Measurements from ENCODE around the gene RDH5. TPM values are rescaled to one million over a fixed set of nuclear protein-coding genes. Genes with fewer than 3 reads are reported as not detected.

The RDH5 gene
- total RNA-seq, 1 donor from 2014 or later = 5.8 TPM

DNA sequence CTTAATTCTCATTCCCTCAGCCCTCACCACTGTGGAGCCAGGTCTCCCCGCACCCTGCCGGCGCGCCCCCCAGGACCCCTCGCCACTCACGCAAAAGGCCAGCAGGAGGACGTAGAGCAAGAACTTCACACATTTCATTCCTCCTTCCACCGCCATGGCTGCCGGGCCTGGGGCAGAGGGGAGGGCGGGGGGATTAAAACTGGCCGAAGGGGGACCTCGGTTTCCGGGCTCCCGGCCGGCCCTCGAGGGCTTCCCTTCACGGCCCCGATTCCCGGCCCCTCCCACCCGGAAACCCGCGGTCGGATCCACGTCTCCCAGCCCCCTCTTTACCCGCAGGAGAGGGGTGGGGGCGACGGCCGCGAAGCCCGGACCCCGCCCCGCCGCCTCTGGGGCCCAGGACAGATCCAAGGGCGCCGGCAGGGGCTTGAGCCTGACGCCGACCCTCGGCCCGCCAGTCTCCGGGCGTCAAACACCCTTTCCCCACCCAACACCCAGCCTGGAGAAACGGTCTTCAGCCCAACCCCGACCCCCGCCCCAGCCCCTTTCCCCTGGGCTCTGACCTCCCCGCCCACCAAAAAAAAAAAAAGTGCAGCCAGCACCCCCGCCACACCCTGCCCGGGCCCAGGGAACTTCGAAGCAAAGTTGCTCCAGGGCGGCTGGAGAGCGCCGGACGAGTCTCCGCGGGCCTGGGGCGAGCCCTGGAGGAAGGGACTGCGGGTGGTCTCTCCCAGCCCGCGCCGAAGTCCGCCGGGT lies 8.2 kb downstream of the RDH5 start:
- peak; percentile 88 for DNase-seq (ENCODE audit: low spot score)

DNA sequence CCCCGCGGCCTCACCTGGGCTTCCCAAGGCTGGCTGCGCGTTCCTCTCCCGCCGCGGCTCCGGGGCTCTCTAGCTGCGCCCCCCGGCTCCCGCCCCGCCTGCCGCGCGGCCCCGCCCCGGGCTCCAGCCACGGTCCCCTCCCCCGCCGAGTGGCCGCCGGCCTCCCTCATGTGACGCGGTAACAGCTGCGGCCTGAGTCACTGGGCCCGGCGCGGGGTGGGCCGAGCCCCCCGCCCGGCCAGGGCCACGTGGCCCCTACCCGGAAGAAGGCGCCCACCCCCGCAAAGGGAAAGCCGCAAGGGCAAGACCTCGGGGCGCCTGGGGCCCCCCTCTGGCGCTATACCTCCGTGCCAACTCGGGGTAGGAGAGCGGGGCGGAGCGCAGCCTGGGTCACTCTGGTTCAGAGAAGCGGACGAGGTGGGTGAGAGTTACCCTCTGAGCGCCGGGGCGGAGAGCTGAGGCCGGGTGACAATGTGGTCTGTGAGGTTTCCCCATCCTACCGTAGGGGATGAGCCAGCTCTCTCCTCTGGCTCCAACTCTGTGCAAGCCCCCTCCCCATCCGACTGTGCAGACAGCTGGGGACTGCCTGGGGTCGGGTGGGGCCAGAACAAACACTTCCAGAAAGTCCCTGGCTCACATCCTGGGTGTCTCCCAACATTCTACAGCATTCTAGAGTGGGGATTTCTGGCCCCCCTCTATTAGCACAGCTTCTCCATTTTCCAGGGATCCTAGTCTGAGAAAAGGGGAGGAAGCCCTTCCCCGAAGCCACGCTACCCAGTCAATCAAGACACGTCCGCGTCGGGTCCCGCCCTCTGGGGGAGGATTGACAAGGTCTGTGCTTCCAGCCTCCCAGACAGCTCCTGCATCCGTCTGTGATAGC lies 9.0 kb downstream of the RDH5 start, which contains the start of gene CD63:
TSS of gene CD63 (minus strand) at position 71 of the 880 bp plus-strand sequence. CDS start 668 bp downstream, outside the sequence.
- peak; percentile 95 for DNase-seq (ENCODE audit: low spot score)

DNA sequence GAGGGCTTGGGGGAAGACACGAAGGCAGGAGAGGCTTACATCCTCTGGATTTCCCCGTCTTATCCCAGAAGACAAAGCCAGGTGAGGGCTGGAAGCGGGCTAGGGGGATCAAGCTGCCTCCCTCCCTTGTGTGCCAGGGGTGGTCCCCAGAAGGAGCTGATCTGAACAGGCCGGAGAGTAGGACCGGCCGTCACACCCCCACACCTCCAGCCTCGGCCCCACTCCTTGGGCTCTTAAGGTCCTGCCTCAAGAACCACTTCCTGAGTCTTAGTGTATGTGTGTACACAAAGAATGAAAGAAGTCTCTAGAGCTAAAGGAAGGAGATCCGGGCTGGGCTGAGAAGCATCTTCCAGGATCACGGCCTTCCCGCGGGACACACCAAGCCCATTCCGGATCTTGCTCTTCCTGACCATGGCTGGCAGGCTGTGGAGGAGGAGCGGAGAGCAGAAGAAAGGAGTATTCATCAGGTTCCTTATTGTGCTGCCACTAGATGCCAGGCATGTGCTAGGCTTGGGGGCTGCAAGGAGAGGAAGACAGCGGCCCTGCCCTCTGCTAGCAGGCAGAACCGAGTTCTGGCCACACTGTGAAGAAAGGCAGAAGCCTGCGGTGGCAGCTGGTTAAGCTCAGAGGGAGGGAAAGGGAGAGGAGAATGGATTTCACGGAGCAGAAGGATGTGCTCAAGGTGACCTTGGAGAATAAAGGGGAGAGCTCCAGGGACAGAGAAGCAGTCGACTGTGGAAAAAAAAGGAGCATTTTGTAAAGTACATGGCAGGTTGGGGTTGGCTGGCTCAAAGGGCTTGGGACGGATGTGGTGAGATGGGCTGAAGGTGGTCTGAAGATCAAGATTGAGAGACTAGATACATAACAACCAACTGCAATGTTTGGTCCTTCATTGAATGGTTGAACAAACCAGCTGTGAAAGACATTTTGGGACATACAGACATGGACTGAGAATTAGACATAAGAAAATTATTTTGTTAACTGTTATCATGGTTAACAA lies 9.9 kb downstream of the RDH5 start:
- no peak for DNase-seq (ENCODE audit: low spot score)

DNA sequence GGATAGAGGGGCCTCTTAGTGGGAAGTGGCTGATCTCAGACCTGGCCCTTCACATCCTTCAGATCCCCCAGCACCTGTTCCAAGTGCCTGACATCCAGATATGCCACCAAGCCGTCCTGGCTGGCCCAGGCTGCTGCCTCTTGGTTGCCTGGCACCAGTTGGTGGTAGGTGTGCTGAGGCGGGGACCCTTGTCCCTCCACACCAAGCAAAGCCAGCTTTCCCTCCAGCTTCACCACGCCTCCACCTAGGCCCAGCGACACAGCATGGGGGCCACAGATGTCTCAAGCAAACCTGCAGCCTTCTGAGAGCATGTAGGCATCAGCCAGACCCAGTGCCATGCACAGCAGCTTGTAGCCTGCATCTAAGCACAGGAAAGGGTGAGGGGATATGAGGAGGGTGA lies 12.1 kb downstream of the RDH5 start:
- DNase-seq (ENCODE audit: low spot score) = no peak

DNA sequence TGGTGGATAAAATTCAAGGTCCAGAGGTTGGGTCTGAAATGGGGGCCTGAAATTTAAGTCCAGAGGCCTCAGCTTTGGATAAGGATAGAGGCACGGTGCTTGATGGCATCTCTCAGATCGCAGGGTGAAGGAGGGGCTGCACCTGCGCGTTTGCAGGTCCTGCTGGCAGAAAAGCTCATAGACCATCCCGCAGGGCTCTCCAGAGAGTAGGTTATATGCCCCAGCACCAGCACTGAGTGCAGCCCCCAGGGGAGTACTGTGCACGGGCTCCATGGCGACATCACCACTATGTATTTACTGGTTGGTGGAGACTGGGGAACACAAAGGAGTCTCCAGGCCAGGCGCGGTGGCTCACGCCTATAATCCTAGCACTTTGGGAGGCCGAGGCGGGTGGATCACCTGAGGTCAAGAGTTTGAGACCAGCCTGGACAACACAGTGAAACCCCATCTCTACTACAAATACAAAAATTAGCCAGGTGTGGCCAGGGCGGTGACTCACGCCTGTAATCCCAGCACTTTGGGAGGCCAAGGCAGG lies 12.9 kb downstream of the RDH5 start:
- DNase-seq (ENCODE audit: low spot score) = no peak

DNA sequence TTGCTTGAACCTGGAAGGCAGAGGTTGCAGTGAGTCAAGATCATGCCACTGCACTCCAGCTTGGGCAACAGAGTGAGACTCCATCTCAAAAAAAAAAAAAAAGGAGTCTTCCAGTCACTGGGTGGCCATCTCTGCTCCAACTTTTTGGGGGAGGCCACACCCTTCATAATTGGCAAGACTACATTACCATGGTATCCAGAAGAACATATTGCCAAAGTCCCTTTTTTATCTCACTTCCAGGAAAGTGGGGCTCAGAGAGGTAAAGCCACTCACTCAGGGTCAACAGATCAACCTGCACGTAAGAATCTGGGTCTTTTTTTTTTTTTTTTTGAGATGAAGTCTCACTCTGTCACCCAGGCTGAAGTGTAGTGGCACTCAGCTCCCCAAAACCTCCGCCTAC lies 13.7 kb downstream of the RDH5 start:
- DNase-seq (ENCODE audit: low spot score) = no peak

DNA sequence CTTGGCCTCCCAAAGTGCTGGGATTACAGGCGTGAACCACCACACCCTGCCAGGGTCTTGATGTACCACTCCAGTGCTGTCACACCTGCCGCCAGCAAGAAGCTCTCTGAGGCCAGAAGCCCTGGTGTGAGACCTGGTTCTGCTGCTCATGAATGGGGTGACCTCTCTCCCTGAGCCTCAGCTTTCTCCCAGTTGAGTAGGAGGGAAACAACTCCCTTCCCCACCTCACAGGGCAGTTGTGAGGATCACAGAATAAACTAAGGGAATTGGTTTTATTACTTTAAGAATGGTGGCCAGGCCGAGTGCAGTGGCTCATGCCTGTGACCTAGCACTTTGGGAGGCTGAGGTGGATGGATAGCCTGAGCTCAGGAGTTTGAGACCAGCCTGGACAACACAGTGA lies 14.4 kb downstream of the RDH5 start:
- DNase-seq (ENCODE audit: low spot score) = no peak

DNA sequence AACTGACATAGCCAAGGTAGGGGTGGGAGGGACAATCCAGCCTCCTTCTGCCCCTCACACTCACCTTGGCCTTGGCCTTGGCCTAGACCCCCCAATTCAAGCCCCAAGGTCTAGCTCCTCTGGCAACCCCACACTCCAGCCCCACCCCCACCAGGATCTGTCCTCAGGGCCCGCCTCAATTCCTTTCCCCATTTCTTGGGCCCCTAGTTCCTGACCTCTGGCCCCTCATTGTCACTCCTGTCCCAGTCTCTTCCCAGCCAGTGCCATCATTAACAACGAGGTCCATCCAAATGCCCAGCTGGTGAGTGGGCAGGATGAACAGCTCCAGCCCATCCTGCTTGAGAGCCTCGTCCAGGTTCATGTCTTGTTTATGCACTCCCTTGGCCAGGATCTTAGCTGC lies 15.9 kb downstream of the RDH5 start:
- DNase-seq (ENCODE audit: low spot score) = no peak

DNA sequence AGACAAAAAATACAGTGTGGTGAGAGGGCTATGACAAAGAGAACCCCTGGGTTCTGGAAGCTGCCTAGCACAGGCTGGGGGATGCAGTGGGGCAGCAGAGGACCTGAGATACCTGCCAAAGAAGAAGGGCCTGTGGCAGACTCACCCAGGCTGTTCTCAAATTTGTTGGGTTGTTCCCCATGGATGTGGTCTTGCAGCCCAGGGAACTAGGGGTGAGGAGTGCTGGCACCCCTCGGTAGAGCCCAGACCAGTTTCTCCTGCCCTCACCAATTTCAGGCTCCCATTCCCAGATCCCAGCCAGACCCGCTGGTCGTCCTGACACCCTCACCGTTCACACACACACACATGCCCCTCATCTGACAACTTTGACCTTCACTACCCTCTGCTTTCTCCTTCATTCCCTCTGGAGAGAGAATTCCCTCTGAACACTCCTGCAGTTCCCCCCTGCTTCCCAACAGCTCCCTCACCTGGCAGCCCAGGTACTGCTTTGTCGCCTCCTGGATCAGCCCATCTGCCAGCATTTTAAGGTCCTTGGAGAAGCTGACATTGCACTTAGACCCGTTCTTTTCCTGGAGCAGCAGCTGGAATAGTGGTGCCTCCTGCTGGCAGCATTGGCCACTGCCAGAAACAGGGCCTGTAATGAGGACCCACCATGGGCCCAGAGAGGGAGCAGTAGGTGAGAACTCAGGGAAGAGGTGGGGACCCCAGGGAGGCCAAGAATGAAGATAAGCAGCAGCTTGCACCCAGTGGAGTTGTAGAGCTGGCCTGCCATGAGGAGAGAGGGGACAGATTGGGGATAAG lies 16.8 kb downstream of the RDH5 start:
- no peak for DNase-seq (ENCODE audit: low spot score)

DNA sequence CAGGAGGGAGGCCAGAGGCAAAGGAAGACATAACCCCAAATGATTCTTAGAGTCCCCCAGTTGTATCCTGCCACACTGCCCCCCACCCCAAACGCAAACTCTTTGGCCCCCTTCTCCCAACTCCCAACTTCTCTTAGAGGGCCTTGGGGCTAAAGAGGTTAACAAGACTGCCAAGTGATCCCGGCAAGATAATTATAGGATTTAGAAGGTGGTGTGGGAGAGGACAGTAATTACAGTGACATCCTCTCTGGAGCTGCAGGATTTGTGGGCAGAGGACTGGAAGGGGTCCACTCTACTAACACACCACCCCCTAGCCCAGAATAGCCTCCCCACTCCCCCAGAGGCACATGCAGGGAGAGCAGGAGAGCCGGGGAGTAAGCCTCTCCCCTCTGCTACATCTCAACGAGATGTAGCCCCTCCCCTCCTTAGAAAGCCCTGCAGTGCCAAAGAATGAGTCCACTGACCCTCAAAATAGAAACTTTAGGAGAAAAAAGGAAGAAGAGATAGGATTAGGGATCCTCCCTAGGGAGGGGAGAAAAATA lies 17.5 kb downstream of the RDH5 start:
- DNase-seq (ENCODE audit: low spot score) = no peak

DNA sequence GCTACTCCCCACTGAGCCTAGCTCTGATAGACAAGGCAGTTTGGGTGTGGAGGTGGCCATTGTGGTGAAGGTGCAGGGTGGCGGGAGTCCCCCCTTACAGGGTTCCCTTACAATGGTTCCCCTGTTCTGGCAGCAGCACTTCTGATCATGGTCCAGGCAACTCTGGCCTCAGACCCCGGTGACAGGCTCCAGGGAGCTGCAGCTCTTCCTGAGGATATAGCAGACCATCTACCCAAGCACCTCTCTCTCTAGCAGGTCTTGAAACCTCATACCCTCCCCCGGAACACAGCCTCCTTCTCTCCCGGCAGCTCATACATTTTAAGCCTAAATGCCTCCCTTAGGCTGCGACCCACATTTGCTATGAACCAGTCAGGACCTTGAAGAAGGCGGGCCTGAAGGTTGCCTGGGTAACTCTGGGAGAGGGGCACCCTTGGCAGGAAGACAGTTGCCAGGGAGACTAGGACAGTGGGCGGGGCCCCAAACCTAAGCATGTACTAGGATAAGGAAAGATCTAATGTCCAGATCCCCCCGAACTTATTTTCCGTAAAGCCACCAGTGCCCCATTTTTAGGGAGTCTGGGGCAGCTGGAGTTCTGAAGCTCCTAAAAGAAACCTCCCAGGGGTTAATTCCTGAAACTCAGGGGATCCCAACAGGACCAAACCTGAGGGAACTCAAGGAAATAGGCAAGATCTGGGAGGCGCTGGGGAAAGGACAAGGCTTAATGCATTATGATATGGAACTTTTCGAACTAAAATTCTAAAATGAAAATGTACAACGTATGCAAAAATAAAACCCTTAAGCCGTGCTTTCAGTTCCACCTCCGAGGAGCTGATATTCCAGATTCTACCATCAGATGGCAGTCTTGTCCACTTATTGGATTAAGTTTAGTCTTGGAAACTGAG lies 18.2 kb downstream of the RDH5 start:
- DNase-seq (ENCODE audit: low spot score) = peak; percentile 86

DNA sequence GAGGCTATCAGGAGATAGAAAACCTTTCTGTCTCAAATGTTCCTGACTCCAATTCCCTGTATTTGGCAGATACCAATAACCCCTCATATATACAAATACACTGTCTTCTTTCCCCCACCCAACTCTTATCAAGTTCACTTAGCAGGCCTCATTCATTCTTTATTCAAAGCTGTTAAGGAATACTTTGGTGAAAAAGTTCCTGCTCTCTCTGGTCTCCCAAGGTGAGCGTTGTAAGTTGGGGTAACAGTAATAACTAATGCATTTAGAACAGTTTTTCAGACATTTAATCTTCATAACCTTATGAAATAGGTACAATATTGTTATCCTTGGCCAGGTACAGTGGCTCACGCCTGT lies 18.8 kb downstream of the RDH5 start:
- no peak for DNase-seq (ENCODE audit: low spot score)

DNA sequence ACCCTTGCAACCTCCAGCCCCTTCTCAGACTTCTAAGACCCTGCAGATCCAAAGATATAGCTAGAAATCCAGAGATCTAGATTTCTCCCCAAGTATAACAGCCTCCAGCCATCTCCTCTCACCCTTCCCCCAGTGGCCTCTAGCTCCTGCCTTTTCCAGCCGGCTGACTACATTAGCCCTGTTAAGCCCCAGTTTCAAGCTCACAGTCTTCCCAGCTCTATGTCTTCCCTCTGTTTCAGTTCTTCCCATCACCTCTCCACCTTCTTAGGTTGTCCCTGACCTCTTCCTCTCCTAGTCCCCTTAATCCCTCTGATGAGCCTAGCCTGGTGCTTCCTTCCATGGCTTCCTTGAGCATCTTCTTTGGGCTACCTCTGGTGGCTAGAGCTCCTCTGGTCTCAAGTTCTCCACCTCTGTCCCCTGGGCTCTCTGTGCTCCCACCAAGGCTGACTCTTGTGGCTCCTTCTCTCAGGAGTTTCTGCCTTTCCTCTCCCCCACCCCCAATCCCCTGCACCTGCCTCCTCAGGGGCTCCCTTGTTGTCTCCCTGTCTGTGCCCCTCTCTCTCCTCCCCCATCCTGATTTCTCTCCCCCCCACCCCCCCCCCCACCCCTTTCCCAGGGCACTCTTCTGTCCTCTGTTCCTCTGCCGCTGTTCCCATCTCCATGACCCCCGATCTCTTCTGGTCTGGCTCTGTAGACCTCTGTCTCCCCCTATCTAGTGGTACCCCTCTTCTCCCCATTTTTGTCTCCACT lies 21.9 kb downstream of the RDH5 start:
- DNase-seq (ENCODE audit: low spot score) = no peak

DNA sequence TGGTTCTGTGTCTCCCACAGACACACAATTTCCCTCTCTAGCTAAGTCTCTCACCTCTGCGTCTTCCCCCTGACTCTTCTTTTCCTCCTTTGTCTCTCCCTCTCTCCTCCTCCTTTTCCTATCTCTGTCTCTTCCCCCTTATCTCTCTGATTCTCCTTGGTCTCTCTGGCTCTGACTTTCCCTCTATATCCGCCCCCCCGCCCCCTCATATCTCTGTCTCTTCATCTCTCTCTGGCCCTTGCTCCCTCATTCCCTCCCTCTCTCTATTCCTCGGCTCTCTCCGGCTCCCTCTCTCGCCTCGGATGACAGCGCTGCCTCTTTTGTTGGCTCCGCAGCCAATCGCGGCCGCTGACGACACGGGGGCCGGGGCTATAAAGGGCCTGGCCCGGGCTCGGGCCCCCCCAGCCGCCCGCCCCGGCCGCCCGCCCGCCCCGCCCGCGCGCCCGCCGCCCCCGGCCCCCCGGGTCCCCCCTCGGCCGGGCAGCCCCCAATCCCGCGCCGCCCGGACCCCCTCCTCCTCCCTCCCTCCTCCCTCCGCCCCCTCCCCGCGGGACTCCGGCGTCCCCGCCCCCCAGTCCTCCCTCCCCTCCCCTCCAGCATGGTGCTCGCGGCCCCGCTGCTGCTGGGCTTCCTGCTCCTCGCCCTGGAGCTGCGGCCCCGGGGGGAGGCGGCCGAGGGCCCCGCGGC lies 22.7 kb downstream of the RDH5 start, which contains the start of gene GDF11:
TSS of gene GDF11 (plus strand) at position 404 of the 687 bp plus-strand sequence. CDS start at position 599, 195 bp downstream.
- DNase-seq (ENCODE audit: low spot score) = no peak

DNA sequence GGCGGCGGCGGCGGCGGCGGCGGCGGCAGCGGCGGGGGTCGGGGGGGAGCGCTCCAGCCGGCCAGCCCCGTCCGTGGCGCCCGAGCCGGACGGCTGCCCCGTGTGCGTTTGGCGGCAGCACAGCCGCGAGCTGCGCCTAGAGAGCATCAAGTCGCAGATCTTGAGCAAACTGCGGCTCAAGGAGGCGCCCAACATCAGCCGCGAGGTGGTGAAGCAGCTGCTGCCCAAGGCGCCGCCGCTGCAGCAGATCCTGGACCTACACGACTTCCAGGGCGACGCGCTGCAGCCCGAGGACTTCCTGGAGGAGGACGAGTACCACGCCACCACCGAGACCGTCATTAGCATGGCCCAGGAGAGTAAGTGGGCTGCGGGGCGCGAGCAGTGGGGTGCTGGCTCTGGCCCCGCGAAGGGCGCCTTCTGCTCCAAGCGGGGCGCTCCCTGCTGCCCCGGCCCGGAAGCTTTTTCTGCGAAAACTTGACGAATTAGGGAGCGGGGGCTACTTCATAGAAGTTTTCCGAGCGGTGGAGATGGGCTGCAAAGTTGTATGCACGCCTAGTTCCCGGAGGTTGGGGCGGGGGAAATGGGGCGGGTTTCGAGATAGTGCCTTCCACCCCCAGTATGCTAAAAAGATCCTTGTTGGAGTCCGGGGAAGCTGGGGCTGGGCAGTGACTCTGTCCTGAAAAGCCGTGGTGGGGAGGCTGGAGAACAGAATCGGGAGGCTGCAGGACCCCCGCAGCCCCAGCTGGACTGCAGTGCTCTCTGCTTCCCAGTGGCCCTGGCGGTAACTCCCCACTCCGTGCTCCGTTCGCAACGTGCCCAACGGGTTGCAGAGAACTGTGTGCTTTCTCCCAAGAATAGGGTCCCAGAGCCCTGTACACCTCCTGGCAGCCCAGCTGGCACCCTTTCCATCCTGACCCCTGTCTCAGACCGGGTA lies 23.5 kb downstream of the RDH5 start:
- DNase-seq (ENCODE audit: low spot score) = no peak

DNA sequence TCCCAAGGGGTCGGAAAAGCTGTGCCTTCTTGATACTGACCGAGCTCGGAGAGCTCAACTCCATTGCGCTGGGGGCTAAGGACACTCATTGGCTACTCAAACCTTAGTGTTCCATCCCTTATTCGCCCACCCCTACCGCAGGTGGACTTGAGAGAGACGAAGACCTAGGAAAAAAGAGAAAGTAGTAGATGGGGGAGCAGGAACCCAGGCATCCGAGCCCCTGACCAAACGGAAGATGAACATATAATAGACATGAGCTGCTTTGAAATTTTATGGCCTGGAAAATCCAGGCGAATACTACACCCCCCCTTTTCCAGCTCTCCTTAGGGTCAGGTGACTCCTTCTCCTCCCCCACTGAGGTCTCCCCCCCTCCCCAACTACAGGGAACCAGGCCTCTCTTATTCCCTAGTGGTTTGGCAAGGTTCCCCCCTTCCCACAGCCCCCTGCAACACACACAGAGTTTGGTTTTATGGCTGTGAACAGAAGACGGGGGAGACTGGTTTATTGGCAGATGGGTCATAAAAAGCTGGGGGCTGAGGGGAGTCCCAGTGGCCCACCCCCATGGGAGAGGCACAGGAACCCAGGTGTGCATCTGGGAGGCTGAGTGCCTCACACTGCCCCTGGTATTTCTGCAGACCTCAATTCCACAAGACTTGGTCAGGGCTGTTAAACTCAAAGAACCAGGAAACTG lies 24.3 kb downstream of the RDH5 start:
- DNase-seq (ENCODE audit: low spot score) = no peak
